SKM-1 treated with dmso at 0.1 percent for 144 hours (cell line): Measurements from ENCODE around the gene NDST1.

Experiments
- DNase-seq: peaks from one replicate; lab custom pipeline; 2025; ENCODE audit not compliant: unreplicated experiment; lab: John Stamatoyannopoulos, UW

The NDST1 gene

DNA sequence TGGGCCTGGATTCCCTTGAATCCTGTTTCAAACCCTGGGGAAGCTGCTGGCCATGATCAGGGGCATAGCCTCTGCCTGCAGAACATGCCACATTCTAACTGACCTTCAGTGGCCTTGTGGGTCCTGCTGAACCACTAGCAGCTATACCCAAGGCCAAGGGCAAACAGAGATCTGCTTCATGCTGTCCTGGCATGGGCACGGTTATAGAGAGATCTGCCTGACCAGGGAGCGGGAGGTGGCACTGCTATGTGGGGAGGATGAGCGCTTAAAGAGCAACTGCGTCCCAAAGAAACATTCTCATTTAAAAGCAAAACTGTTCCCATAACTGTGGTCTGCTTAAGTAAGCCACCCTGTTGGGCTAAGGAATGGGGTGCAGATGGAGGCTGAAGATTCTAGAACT, 96.1 kb downstream of the NDST1 start:
- DNase-seq: no peak

- no peak for DNase-seq
These were observed 97.0 kb downstream of the NDST1 start for GRCh38 chr5:150604894-150605440.

GRCh38 chr5:150605546-150605945, 97.6 kb downstream of the NDST1 start:
- no peak for DNase-seq

GRCh38 chr5:150606476-150606875, 98.5 kb downstream of the NDST1 start:
- no peak for DNase-seq

DNA sequence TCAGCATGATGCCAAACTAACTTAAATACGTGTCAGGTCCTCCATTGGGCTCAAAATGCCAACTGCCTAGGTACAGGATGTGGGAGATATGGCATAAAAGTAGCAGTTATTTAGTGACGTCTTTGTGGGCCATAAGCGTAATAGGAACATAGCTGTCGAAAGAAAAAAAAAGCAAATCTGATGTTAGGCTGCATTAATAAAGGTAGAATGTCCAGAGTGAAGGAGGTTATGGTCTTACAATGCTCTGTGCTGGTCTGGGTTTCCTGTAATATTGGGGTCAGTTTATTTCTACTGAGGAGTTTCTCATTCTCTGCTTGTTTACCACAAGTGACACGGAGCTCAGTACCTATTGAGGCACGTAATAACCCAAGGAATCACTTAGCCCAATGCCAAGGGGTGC, 99.2 kb downstream of the NDST1 start:
- no peak for DNase-seq
